MV-4-11 (cell line): ENCODE data around the gene A1CF.
A peak's percentile ranks its signal among the peaks of the same experiment; 100 is the strongest.
"Not testable (repeated sequence)": the region's sequence is repeated elsewhere in the genome, so short reads cannot be mapped to it uniquely, and the experiment has no call there.

Source experiments
- DNase-seq: peaks from one replicate; lab custom pipeline; 2025; lab: John Stamatoyannopoulos, UW

The A1CF gene

GRCh38 chr10:50788951-50789945 is 96.2 kb downstream of the A1CF start:
- DNase-seq: no peak

GRCh38 chr10:50787962-50788361 is 97.5 kb downstream of the A1CF start:
- DNase-seq: not testable (repeated sequence)

GRCh38 chr10:50782017-50782416 is 103.4 kb downstream of the A1CF start:
- not testable (repeated sequence) for DNase-seq

GRCh38 chr10:50780036-50780435 is 105.4 kb downstream of the A1CF start:
- DNase-seq: peak; percentile 57

- not testable (repeated sequence) for DNase-seq
Observed at GRCh38 chr10:50774868-50775267, 110.6 kb downstream of the A1CF start.

- not testable (repeated sequence) for DNase-seq
Observed at GRCh38 chr10:50772042-50772441, 113.4 kb downstream of the A1CF start.

GRCh38 chr10:50766774-50767513 is 118.5 kb downstream of the A1CF start:
- not testable (repeated sequence) for DNase-seq
